Endothelial cell of umbilical vein (primary cell): ENCODE data around the gene FAM3C.

Experiments used
- FOS ChIP-seq: IDR thresholded peaks from 2 replicates; pipeline ENCODE4 v1.6.1; 2011; ENCODE audit warnings: mild to moderate bottlenecking, low read length, moderate library complexity, borderline replicate concordance; ENCODE audit not compliant: insufficient read depth
- POLR2A ChIP-seq: IDR thresholded peaks from 2 replicates; pipeline ENCODE4 v1.6.1; 2012; ENCODE audit warnings: low read depth, mild to moderate bottlenecking, control low read depth, low read length
- TF ChIP-seq, protein P1 (sequence below), 2 donors: IDR thresholded peaks; 1 replicate in 1 of 2; 2 replicates in 1 of 2; pipeline ENCODE4 v1.5.1; 2011; ENCODE audit warnings: low read length in 2 of 2, mild to moderate bottlenecking in 2 of 2, moderate library complexity in 2 of 2, control low read depth in 1 of 2, inconsistent platforms in 1 of 2, low read depth in 1 of 2; ENCODE audit not compliant: insufficient read depth in 1 of 2; ENCODE audit errors: extremely low read depth in 1 of 2

DNA sequence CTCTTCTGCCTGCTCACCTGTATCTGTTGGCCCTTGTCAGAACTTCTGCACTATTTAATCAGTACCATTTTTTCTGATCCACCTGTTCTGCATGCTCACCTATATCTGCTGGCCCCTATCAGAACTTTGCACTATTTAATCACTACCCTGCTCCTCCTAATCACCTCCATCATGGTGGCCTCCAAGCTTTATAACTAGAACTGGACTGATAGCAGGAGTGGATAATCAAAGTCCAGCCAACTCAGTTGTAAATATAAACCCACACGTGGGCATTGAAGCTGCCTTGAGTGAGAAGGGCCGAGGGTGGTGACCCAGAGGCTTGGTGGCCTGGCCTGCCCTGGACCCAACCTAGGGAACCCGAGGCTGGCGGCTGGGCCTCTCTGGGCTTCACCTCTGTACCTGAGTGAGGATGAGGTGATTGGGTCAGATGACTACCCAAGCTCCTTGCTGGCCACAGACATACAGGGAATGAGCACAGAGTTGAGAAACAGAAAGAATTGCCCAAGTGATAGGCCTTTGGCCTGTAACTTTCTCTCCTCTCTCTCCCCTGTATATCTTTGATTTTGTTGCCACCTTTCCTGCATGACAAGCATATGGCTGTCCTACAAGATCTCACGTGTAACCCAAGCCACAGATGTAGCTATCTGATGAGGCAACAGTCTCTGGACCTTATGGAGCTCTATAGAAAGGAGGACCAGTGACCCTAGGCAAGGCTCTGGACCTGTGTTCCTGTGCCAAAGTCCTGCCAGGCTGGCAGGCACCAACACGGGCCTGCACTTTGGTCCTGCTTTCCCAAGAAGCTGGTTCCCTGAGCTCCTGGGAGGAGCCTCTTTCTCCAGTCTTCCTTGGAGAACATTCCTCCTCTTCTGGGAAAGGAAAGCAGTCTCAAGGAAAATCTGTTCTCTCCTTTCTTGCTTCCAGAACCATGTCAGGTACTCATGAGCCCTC lies 23.4 kb upstream of the FAM3C start:
- TF ChIP-seq POLR2A (no peak), FOS (no peak)
- TF ChIP-seq, protein P1, sequence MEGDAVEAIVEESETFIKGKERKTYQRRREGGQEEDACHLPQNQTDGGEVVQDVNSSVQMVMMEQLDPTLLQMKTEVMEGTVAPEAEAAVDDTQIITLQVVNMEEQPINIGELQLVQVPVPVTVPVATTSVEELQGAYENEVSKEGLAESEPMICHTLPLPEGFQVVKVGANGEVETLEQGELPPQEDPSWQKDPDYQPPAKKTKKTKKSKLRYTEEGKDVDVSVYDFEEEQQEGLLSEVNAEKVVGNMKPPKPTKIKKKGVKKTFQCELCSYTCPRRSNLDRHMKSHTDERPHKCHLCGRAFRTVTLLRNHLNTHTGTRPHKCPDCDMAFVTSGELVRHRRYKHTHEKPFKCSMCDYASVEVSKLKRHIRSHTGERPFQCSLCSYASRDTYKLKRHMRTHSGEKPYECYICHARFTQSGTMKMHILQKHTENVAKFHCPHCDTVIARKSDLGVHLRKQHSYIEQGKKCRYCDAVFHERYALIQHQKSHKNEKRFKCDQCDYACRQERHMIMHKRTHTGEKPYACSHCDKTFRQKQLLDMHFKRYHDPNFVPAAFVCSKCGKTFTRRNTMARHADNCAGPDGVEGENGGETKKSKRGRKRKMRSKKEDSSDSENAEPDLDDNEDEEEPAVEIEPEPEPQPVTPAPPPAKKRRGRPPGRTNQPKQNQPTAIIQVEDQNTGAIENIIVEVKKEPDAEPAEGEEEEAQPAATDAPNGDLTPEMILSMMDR (IDR thresholded peaks at IDR 0.05; ENCODE audit: extremely low read depth in 1 of 2, insufficient read depth in 1 of 2, low read depth in 1 of 2, low read length in 2 of 2), result no peak
